Body of pancreas (tissue), 4 donors: ENCODE results near the gene SMTNL2. TPM values are rescaled to one million over a fixed set of nuclear protein-coding genes. Genes with fewer than 3 reads are reported as not detected.
"Not testable (repeated sequence)": the region's sequence is repeated elsewhere in the genome, so short reads cannot be mapped to it uniquely, and the experiment has no call there.

ENCODE experiments used
- ATAC-seq: fragments of 150-250 bp; one replicate; pipeline ENCODE4 v1.9.1; 2016
- DNase-seq, 4 donors: peaks; one replicate each; pipeline ENCODE4 v3.0.0-alpha.2; 2019
- H3K27ac ChIP-seq, 4 donors: fragments of 200-600 bp; sonication (generic); 1 replicate in 3 of 4; 2 replicates in 1 of 4; pipeline versions ENCODE4 v1.5.1 to v1.6.1; 2016 to 2019; ENCODE audit warnings: mild to moderate bottlenecking in 1 of 4, mixed read lengths in 1 of 4, moderate library complexity in 1 of 4
- H3K27me3 ChIP-seq, 2 donors: fragments of 200-600 bp; sonication (generic); one replicate each; pipeline ENCODE4 v1.6.0; 2016; ENCODE audit warnings: mild to moderate bottlenecking in 1 of 2
- H3K36me3 ChIP-seq, 2 donors: fragments of 200-600 bp; sonication (generic); replicated peaks in 1 of 2; 2 replicates each; pipeline ENCODE4 v1.5.1; 2016; ENCODE audit warnings: low read depth in 2 of 2; ENCODE audit not compliant: insufficient read depth in 1 of 2
- H3K4me1 ChIP-seq: fragments of 200-600 bp; sonication (generic); one replicate; pipeline ENCODE4 v1.6.0; 2016
- H3K4me3 ChIP-seq, 2 donors: fragments of 200-600 bp; sonication (generic); 1 replicate in 1 of 2; 2 replicates in 1 of 2; pipeline ENCODE4 v1.5.1; 2016 to 2019
- H3K9me3 ChIP-seq, 3 donors: fragments of 200-600 bp; sonication (generic); 1 replicate in 2 of 3; 2 replicates in 1 of 3; pipeline ENCODE4 v1.5.1; 2016
- POLR2A ChIP-seq, 3 donors: fragments of 450-650 bp; IDR thresholded peaks; one replicate each; pipeline ENCODE4 v1.6.1; 2016; ENCODE audit warnings: antibody characterized with exemption in 3 of 3, mild to moderate bottlenecking in 2 of 3
- WGBS, 2 donors: methylation state at CpG; one replicate each; pipeline ENCODE4 v1.1.5; 2017; 5-methylcytosine and 5-hydroxymethylcytosine counted together
- intact Hi-C: fragments of 100-400 bp; cut with DNase I; formaldehyde crosslinking; loops from one replicate; pipeline ENCODE4 v1.15.1; 2023
- total RNA-seq, 2 donors: library from RNA; depleted of rRNA; stranded (reverse); fragments of >200 nt; gene quantifications; one replicate each; pipeline ENCODE4 v1.1.0, GENCODE V29; 2016
- TF ChIP-seq, protein P1 (sequence below), 7 experiments: fragments of 450-650 bp in 4 of 7; fragments of 200-600 bp in 3 of 7; sonication (generic) in 3 of 7; IDR thresholded peaks; one replicate each; pipeline ENCODE4 v1.5.1; 2016 to 2019; ENCODE audit warnings: antibody characterized with exemption in 7 of 7

The SMTNL2 gene
- total RNA-seq, 2 donors from 2014 or later, result 0.33 to 0.78 TPM

DNA sequence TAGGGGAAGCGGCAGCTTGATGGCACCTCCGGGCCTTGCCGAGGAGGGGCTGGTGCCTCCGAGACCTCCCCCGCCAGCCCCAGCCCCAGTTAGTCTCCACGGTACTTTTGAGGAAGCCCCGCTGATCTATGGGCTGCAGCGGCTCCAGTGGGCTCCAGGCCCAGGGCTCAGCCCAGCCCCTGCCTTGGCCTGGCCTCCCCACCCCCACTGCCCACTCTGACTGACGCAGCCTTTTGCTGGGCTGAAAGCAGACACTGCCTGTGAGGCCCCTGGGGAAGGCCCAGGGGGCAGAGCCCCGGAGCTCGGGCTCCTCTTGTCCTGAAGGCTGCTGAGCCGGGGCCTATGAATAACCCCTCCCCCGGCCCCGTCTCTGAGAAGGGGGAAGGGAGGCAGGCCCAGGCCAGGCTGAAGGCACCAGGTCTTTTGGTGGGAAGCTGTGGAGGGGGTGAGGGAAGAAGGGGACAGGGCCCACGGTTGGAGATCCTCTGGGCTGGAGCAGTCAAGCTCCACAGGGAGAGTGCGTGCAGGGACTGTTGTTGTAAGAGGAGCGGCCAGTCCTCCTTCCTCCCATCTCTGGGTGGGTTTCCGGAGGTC, 7.5 kb upstream of the SMTNL2 start:
- DNase-seq, result no peak
- TF ChIP-seq, protein P1, sequence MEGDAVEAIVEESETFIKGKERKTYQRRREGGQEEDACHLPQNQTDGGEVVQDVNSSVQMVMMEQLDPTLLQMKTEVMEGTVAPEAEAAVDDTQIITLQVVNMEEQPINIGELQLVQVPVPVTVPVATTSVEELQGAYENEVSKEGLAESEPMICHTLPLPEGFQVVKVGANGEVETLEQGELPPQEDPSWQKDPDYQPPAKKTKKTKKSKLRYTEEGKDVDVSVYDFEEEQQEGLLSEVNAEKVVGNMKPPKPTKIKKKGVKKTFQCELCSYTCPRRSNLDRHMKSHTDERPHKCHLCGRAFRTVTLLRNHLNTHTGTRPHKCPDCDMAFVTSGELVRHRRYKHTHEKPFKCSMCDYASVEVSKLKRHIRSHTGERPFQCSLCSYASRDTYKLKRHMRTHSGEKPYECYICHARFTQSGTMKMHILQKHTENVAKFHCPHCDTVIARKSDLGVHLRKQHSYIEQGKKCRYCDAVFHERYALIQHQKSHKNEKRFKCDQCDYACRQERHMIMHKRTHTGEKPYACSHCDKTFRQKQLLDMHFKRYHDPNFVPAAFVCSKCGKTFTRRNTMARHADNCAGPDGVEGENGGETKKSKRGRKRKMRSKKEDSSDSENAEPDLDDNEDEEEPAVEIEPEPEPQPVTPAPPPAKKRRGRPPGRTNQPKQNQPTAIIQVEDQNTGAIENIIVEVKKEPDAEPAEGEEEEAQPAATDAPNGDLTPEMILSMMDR (IDR thresholded peaks at IDR 0.05), result no peak
- no peak for TF ChIP-seq POLR2A (IDR thresholded peaks at IDR 0.05)
- Histone ChIP-seq H3K4me1 (no peaks in the 10 kb centered on the region), H3K9me3 (no peaks in the 10 kb centered on the region), H3K27ac (no peak overlapping the region), H3K36me3 (no peaks in the 10 kb centered on the region), H3K27me3 (no peaks in the 10 kb centered on the region), H3K4me3 (no peak overlapping the region)
- ATAC-seq, result no peak
- intact Hi-C loops, result no loop called here
- WGBS, 2 donors, result 72 to 75% methylated on average over 4 to 18 of the region's 18 CpGs

DNA sequence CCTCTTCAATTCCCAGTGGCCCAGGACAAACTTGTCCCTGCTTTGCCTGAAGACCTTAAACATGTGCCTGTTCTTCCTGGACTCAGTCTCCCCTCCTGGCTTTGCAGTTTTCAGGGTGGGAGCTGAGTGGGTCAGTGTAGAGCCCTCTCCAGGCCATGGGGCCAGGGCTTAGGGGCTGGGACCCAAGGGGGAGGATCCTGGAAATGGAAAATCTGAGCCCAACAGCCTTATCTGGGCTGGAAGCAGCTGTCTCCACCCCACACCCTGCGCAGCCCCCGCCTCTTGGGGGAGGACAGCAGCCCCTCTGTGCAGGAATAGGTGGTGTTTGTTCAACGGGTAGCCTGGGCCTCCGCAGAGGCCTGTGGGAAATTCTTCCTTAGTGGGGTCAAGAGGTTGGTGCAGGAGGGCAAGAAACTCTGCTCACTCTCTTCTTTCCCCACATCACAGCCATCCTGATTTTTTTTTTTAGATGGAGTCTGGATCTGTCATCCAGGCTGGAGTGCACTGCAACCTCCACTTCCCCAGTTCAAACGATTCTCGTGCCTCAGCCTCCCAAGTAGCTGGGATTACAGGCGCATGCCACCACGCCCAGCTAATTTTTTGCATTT, 6.8 kb upstream of the SMTNL2 start:
- H3K4me3 ChIP-seq, result no peak overlapping the region
- intact Hi-C loops, result no loop called here
- no peaks in the 10 kb centered on the region for H3K36me3 ChIP-seq
- DNase-seq (no peak), ATAC-seq (no peak)
- no peak overlapping the region for H3K27ac ChIP-seq
- no peaks in the 10 kb centered on the region for H3K4me1 ChIP-seq
- WGBS, 2 donors, result 83 to 87% methylated on average over 7 of the region's 8 CpGs
- TF ChIP-seq, protein P1 (IDR thresholded peaks at IDR 0.05), result no peak
- no peak for TF ChIP-seq POLR2A (IDR thresholded peaks at IDR 0.05)
- H3K9me3 ChIP-seq, result no peaks in the 10 kb centered on the region
- H3K27me3 ChIP-seq, result peaks cover 0 to under 1% of the 10 kb centered on the region in 2 donors

DNA sequence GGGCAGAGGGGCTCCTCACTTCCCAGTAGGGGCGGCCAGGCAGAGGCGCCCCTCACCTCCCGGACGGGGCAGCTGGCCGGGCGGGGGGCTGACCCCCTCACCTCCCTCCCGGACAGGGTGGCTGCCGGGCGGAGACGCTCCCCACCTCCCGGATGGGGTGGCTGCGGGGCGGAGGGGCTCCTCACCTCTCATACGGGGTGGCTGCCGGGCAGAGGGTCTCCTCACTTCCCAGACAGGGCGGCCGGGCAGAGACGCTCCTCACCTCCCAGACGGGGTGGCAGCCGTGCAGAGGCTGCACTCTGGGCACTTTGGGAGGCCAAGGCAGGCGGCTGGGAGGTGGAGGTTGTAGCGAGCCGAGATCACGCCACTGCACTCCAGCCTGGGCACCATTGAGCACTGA, 6.0 kb upstream of the SMTNL2 start:
- 90% methylated on average over 9 of the region's 24 CpGs; no CpG with 5 or more reads in 1 of the 2 donors for WGBS, 2 donors
- intact Hi-C loops, DNase-seq, ATAC-seq, H3K4me1 ChIP-seq, H3K4me3 ChIP-seq, H3K27me3 ChIP-seq, H3K27ac ChIP-seq, H3K36me3 ChIP-seq, H3K9me3 ChIP-seq: not testable (repeated sequence)

DNA sequence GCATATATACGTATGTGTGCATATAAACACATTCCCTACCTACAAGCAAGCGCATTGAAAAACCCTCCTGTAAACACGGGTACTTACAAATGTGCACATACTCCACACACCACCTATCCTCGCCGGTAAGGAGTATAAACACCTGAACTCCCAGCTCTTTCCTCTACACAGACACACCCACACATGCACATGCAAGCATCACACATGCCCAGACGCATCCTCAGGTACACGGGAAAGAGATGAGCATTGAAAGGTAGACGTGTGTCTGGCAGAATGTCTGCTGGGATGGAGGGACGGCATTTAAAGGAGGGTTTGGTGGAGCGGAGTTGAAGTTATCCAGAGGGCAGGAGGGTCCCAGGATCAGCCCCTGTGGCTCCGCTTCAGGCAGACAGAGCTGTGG, 4.7 kb upstream of the SMTNL2 start:
- Histone ChIP-seq H3K9me3 (no peaks in the 10 kb centered on the region), H3K4me1 (peaks cover 10% of the 10 kb centered on the region), H3K27me3 (peaks cover 0 to 19% of the 10 kb centered on the region in 2 donors), H3K4me3 (no peak overlapping the region), H3K27ac (no peak overlapping the region), H3K36me3 (no peaks in the 10 kb centered on the region)
- DNase-seq (no peak), ATAC-seq (no peak)
- intact Hi-C loops, result no loop called here
- TF ChIP-seq, protein P1 (IDR thresholded peaks at IDR 0.05), result no peak
- TF ChIP-seq POLR2A (IDR thresholded peaks at IDR 0.05), result no peak
- 72 to 78% methylated on average over 11 of the region's 11 CpGs for WGBS, 2 donors

DNA sequence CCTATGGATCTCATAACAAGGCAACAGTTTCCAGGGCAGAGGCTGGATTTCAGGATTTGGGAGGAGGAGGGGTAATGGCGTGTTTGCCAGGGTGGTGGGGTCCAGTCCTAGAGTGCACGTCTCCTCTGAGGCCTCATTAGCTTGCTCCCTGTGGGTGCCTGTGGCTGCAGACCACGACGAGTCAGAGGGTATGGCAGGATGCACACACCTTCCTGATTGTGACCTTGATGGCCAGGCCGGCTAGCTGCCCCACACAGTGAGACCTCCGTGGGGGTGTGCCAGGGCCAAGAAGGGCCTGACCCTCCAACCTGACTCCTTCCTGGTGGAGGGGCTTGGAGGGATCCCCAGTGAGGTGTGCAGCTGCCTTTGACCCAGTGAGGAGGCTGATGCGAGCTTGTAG, 4.0 kb upstream of the SMTNL2 start:
- ATAC-seq, result no peak
- no peaks in the 10 kb centered on the region for H3K9me3 ChIP-seq
- peaks cover 16% of the 10 kb centered on the region for H3K4me1 ChIP-seq
- intact Hi-C loops, result no loop called here
- no peak overlapping the region for H3K4me3 ChIP-seq
- DNase-seq, result no peak
- no peak overlapping the region for H3K27ac ChIP-seq
- H3K36me3 ChIP-seq, result no peaks in the 10 kb centered on the region
- TF ChIP-seq, protein P1 (IDR thresholded peaks at IDR 0.05), result no peak
- no peak for TF ChIP-seq POLR2A (IDR thresholded peaks at IDR 0.05)
- 37 to 57% methylated on average over 2 to 7 of the region's 7 CpGs for WGBS, 2 donors
- peaks cover 0 to 24% of the 10 kb centered on the region in 2 donors for H3K27me3 ChIP-seq
